Measurements from ENCODE around the gene TRAPPC6A. TPM values are rescaled to one million over a fixed set of nuclear protein-coding genes. Genes with fewer than 3 reads are reported as not detected.

Gene TRAPPC6A
- total and polyA plus RNA-seq, 5 donors: 15.2 to 26.5 (median 19.2) TPM

GRCh38 chr19:45145270-45146189 is 32.5 kb downstream of the TRAPPC6A start:
- DNase-seq (no peak), ATAC-seq (no peak)
- H3K9me3 ChIP-seq (ENCODE audit: control insufficient read depth, low read length): no peaks in the 10 kb centered on the region
- H3K27ac ChIP-seq (ENCODE audit: low read length): no peak overlapping the region
- H3K4me1 ChIP-seq (ENCODE audit: control insufficient read depth, insufficient read depth, low read length): no peaks in the 10 kb centered on the region
- intact Hi-C loops (cut with DNase I): no loop called here
- no peak overlapping the region for H3K4me3 ChIP-seq (ENCODE audit: low read length)
- WGBS: 93% methylated on average over 54 of the region's 54 CpGs
- H3K27me3 ChIP-seq (ENCODE audit: control insufficient read depth, insufficient read depth): no peaks in the 10 kb centered on the region

- no peaks in the 10 kb centered on the region for H3K27me3 ChIP-seq (ENCODE audit: control insufficient read depth, insufficient read depth)
- ATAC-seq: no peak
- intact Hi-C loops (cut with DNase I): no loop called here
- H3K4me3 ChIP-seq (ENCODE audit: low read length): no peak overlapping the region
- H3K4me1 ChIP-seq (ENCODE audit: control insufficient read depth, insufficient read depth, low read length): no peaks in the 10 kb centered on the region
- H3K27ac ChIP-seq (ENCODE audit: low read length): no peak overlapping the region
- WGBS: 97% methylated on average over 53 of the region's 53 CpGs
- DNase-seq: no peak
- H3K9me3 ChIP-seq (ENCODE audit: control insufficient read depth, low read length): no peaks in the 10 kb centered on the region
Observed at GRCh38 chr19:45144431-45145269, 33.4 kb downstream of the TRAPPC6A start.

GRCh38 chr19:45142726-45143110 is 35.3 kb downstream of the TRAPPC6A start:
- Histone ChIP-seq H3K4me1 (ENCODE audit: control insufficient read depth, insufficient read depth, low read length) (no peaks in the 10 kb centered on the region), H3K9me3 (ENCODE audit: control insufficient read depth, low read length) (no peaks in the 10 kb centered on the region), H3K27ac (ENCODE audit: low read length) (no peak overlapping the region), H3K27me3 (ENCODE audit: control insufficient read depth, insufficient read depth) (no peaks in the 10 kb centered on the region), H3K4me3 (ENCODE audit: low read length) (no peak overlapping the region)
- intact Hi-C loops (cut with DNase I): no loop called here
- DNase-seq (no peak), ATAC-seq (no peak)
- 74% methylated on average over 9 of the region's 9 CpGs for WGBS

DNA sequence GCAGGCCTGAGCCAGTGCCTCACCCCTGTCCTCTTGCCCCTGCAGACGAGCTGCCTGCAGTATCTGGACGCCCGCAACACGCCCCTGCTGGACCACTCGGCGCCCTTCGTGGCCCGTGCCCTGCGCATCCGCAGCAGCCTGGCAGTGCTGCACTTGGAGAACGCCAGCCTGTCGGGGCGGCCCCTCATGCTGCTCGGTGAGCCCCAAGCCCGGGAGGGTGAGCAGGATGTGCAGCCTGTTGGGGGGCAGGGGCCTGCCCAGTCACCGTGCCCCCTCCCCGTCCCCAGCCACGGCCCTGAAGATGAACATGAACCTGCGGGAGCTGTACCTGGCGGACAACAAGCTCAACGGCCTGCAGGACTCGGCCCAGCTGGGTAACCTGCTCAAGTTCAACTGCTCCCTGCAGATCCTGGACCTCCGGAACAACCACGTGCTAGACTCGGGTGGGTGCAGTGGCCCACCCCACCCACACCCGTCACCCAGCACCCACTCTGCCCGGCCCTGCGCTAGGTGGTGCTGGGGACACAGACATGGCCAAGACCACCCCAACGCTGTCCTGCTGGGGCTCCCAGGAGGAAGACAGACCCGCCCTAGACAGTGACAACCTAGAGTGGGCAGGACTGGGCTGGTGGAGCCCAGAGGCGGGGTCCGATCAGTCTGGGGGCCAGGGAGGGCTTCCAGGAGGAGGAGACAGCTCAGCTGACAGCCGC is 35.9 kb downstream of the TRAPPC6A start:
- H3K4me3 ChIP-seq (ENCODE audit: low read length): no peak overlapping the region
- no peak overlapping the region for H3K27ac ChIP-seq (ENCODE audit: low read length)
- intact Hi-C loops (cut with DNase I): no loop called here

GRCh38 chr19:45141203-45141900 is 36.7 kb downstream of the TRAPPC6A start:
- WGBS: 96% methylated on average over 28 of the region's 28 CpGs
- no peaks in the 10 kb centered on the region for H3K27me3 ChIP-seq (ENCODE audit: control insufficient read depth, insufficient read depth)
- H3K9me3 ChIP-seq (ENCODE audit: control insufficient read depth, low read length): no peaks in the 10 kb centered on the region
- H3K4me3 ChIP-seq (ENCODE audit: low read length): no peak overlapping the region
- ATAC-seq: no peak
- H3K27ac ChIP-seq (ENCODE audit: low read length): no peak overlapping the region
- no peak for DNase-seq
- peaks cover 1% of the 10 kb centered on the region for H3K4me1 ChIP-seq (ENCODE audit: control insufficient read depth, insufficient read depth, low read length)
- intact Hi-C loops (cut with DNase I): no loop called here

More for the DNA sequence above, 35.9 kb downstream of the TRAPPC6A start:
- no peaks in the 10 kb centered on the region for H3K27me3 ChIP-seq (ENCODE audit: control insufficient read depth, insufficient read depth)
- peaks cover 1% of the 10 kb centered on the region for H3K4me1 ChIP-seq (ENCODE audit: control insufficient read depth, insufficient read depth, low read length)
- H3K9me3 ChIP-seq (ENCODE audit: control insufficient read depth, low read length): no peaks in the 10 kb centered on the region
- DNase-seq (no peak), ATAC-seq (no peak)
- 96% methylated on average over 33 of the region's 33 CpGs for WGBS

GRCh38 chr19:45140533-45140932 is 37.5 kb downstream of the TRAPPC6A start:
- Histone ChIP-seq H3K27ac (ENCODE audit: low read length) (no peak overlapping the region), H3K9me3 (ENCODE audit: control insufficient read depth, low read length) (no peaks in the 10 kb centered on the region), H3K4me1 (ENCODE audit: control insufficient read depth, insufficient read depth, low read length) (peaks cover 1% of the 10 kb centered on the region), H3K27me3 (ENCODE audit: control insufficient read depth, insufficient read depth) (no peaks in the 10 kb centered on the region), H3K4me3 (ENCODE audit: low read length) (no peak overlapping the region)
- ATAC-seq: no peak
- DNase-seq: no peak
- WGBS: 92% methylated on average over 11 of the region's 11 CpGs
- intact Hi-C loops (cut with DNase I): no loop called here

DNA sequence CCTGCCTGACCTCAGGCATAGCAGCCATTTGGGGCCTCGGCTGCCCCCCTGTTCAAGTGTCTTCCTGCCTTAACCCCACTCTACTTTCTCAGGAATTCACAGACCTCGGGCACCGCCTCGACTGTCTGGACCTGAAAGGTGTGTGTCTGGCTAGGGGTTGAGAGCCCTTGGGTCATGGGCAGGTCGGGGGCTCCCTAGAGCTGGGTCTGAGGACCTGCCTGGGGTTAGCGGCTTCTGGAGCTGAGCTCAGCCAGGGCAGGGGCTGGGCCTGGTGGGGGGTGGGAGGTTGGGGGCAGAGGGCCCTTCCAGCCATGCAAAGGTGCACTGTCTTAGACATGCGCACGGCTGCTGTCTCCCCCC is 37.9 kb downstream of the TRAPPC6A start:
- intact Hi-C loops (cut with DNase I): no loop called here
- no peaks in the 10 kb centered on the region for H3K27me3 ChIP-seq (ENCODE audit: control insufficient read depth, insufficient read depth)
- ATAC-seq: no peak
- no peaks in the 10 kb centered on the region for H3K9me3 ChIP-seq (ENCODE audit: control insufficient read depth, low read length)
- H3K27ac ChIP-seq (ENCODE audit: low read length): no peak overlapping the region
- no peak for DNase-seq
- WGBS: 92% methylated on average over 8 of the region's 8 CpGs
- H3K4me3 ChIP-seq (ENCODE audit: low read length): no peak overlapping the region
- peaks cover 1% of the 10 kb centered on the region for H3K4me1 ChIP-seq (ENCODE audit: control insufficient read depth, insufficient read depth, low read length)

DNA sequence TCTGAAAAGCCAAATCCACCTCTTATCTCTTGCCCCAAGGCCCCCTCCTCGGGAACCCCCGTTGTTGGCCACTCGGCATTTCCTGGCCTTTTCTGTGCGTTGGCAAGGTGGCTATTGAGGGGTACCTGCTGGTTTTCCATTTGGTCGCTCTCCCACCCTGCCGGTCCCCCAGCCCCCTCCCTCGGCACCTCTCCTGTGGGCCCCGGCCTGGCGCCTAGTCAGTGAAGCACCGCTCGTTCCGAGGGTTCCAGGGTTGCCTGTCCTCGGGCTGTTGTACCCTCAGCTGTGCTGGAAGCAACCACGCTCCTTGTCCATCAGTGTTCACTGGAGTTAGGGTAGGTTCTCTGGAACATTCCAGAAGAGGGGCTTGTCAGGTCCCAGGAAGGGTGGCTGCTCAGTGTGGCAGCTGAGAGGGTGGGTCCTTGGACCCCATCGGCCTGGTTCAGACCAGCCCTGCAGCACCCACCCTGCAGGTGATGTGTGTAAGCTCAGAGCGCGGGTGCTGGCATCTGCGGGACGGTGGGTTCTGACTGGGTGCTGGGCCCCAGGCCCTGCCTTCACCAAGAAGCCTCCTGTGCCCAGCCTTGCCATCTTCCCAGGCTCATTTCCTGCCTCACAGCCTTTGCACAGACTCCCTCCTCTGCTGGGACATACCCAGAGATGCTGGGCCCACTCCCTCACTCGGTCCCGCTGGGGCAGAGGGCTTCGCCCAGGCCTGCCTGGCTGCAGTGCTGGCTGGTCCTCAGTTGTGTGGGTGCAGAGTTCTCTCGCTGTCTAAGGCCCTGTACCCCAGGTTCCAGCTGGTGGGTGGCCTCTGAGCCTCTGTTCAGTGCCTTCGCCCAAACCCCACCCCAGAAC is 38.5 kb downstream of the TRAPPC6A start:
- ATAC-seq (no peak), DNase-seq (no peak)
- Histone ChIP-seq H3K27me3 (ENCODE audit: control insufficient read depth, insufficient read depth) (no peaks in the 10 kb centered on the region), H3K9me3 (ENCODE audit: control insufficient read depth, low read length) (no peaks in the 10 kb centered on the region), H3K4me3 (ENCODE audit: low read length) (no peak overlapping the region), H3K4me1 (ENCODE audit: control insufficient read depth, insufficient read depth, low read length) (peaks cover 1% of the 10 kb centered on the region), H3K27ac (ENCODE audit: low read length) (no peak overlapping the region)
- intact Hi-C loops (cut with DNase I): no loop called here
- 95% methylated on average over 24 of the region's 24 CpGs for WGBS

DNA sequence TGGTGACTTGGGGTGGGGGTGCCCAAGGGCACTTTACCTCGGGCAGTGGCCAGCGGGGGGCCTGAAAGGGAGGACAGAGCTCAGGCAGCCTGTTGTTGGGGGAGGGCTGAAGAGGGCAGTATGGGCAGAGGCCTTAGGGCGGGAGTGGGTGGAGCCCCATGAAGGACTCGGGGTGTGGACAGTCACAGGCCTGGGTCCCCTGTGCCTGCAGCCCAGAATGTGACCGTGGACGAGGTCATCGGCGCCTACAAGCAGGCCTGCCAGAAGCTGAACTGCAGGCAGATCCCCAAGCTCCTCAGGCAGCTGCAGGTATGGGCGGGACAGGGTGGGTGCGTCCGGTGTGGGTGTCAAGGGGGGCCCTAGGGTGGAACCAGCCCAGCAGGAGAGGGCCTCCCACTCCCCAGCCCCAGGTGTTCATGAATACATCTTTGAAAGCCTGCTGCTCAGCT is 39.7 kb downstream of the TRAPPC6A start:
- no peaks in the 10 kb centered on the region for H3K27me3 ChIP-seq (ENCODE audit: control insufficient read depth, insufficient read depth)
- H3K4me1 ChIP-seq (ENCODE audit: control insufficient read depth, insufficient read depth, low read length): peaks cover 1% of the 10 kb centered on the region
- no peaks in the 10 kb centered on the region for H3K9me3 ChIP-seq (ENCODE audit: control insufficient read depth, low read length)
- DNase-seq: no peak
- 83% methylated on average over 11 of the region's 11 CpGs for WGBS
- ATAC-seq: no peak
- intact Hi-C loops (cut with DNase I): no loop called here
- no peak overlapping the region for H3K4me3 ChIP-seq (ENCODE audit: low read length)
- H3K27ac ChIP-seq (ENCODE audit: low read length): no peak overlapping the region
